Panc1 (cell line): Measurements from ENCODE around the gene TRIM15. TPM values are rescaled to one million over a fixed set of nuclear protein-coding genes. Genes with fewer than 3 reads are reported as not detected.

Experiments used
- ATAC-seq: fragments of 200-7000 bp; cut with Tn5 transposase; 2 replicates; pipeline ENCODE4 v1.9.1; 2020; ENCODE audit warnings: mild to moderate bottlenecking, moderate library complexity
- BruUV-seq: library from RNA; stranded (reverse); fragments of 400-500 nt; replicated peaks from 2 replicates; lab custom pipeline; 2021; lab: Mats Ljungman, UMichigan
- CTCF ChIA-PET: fragments of 300-600 bp; sonication (Branson Sonifier 250); formaldehyde crosslinking; loops from one replicate; lab custom pipeline; 2022; ENCODE audit warnings: antibody characterized with exemption; lab: Charles Lee
- POLR2A ChIA-PET: fragments of 300-600 bp; sonication (Branson Sonifier 250); formaldehyde crosslinking; loops from one replicate; lab custom pipeline; 2022; ENCODE audit warnings: antibody characterized with exemption; lab: Charles Lee
- DNase-seq: peaks from one replicate; pipeline ENCODE4 v3.0.0-alpha.2; 2010; ENCODE audit warnings: low read depth, low spot score
- H3K27ac ChIP-seq: 2 replicates; pipeline ENCODE4 v1.5.1; 2011; ENCODE audit warnings: mild to moderate bottlenecking, low read length, inconsistent platforms
- H3K27me3 ChIP-seq: fragments of 200-500 bp; sonication (Bioruptor generic); 2 replicates; pipeline ENCODE4 v1.6.0; 2014; ENCODE audit warnings: low read length, inconsistent platforms; ENCODE audit not compliant: control insufficient read depth, insufficient read depth
- H3K36me3 ChIP-seq: fragments of 200-500 bp; sonication (Bioruptor generic); 2 replicates; pipeline ENCODE4 v1.5.1; 2014; ENCODE audit warnings: inconsistent platforms, mild to moderate bottlenecking, low read length, moderate library complexity; ENCODE audit not compliant: control insufficient read depth, insufficient read depth
- H3K4me1 ChIP-seq: 2 replicates; pipeline ENCODE4 v1.5.1; 2011; ENCODE audit warnings: inconsistent platforms, mild to moderate bottlenecking, low read length, moderate library complexity; ENCODE audit not compliant: control insufficient read depth, insufficient read depth
- H3K4me3 ChIP-seq, 2 experiments: 2 replicates each; pipeline ENCODE4 v1.5.1; 2011 to 2012; ENCODE audit warnings: low read depth in 2 of 2, low read length in 2 of 2, mild to moderate bottlenecking in 2 of 2, inconsistent platforms in 1 of 2, moderate library complexity in 1 of 2
- H3K9me3 ChIP-seq: fragments of 200-500 bp; sonication (Bioruptor generic); 2 replicates; pipeline ENCODE4 v1.5.1; 2014; ENCODE audit warnings: low read depth, mild to moderate bottlenecking, inconsistent platforms, low read length, moderate library complexity; ENCODE audit not compliant: control insufficient read depth, insufficient read depth
- POLR2AphosphoS5 ChIP-seq: IDR thresholded peaks from 2 replicates; pipeline ENCODE4 v1.6.1; 2012; ENCODE audit warnings: mild to moderate bottlenecking, low read depth, low read length, moderate library complexity
- SIN3A ChIP-seq: IDR thresholded peaks from 2 replicates; pipeline ENCODE4 v1.6.1; 2012; ENCODE audit warnings: low read depth, mild to moderate bottlenecking, low read length, moderate library complexity, borderline replicate concordance; ENCODE audit not compliant: insufficient read depth
- TCF7L2 ChIP-seq: IDR thresholded peaks from 2 replicates; pipeline ENCODE4 v1.6.1; 2011; ENCODE audit warnings: mild to moderate bottlenecking, low read depth, low read length, inconsistent platforms
- in situ Hi-C: cut with HindIII; loops from 2 replicates; pipeline ENCODE4 v1.10.0; 2016; ENCODE audit warnings: low sequenced_read_pairs, low pct_unique_long_range_greater_than_20kb
- intact Hi-C: fragments of 100-400 bp; cut with micrococcal nuclease; formaldehyde crosslinking; loops from one replicate; pipeline ENCODE4 v1.10.0; 2022; ENCODE audit not compliant: unreplicated experiment
- total RNA-seq: library from RNA; stranded (reverse); gene quantifications from one replicate; pipeline ENCODE4 v1.2.1, GENCODE V29; 2021; ENCODE audit not compliant: unreplicated experiment
- TF ChIP-seq, protein P1 (sequence below), 2 experiments: IDR thresholded peaks; 2 replicates each; pipeline ENCODE4 v1.6.1; 2011 to 2012; ENCODE audit warnings: low read depth in 2 of 2, control low read depth in 1 of 2, low read length in 1 of 2, mild to moderate bottlenecking in 1 of 2, moderate library complexity in 1 of 2; ENCODE audit not compliant: insufficient read depth in 1 of 2
- TF ChIP-seq, protein P2 (sequence below): fragments of 450-650 bp; IDR thresholded peaks from 2 replicates; pipeline ENCODE4 v1.5.1; 2017; ENCODE audit warnings: mild to moderate bottlenecking

Gene TRIM15
- total RNA-seq, 1 experiment from 2014 or later, result 0.13 TPM

DNA sequence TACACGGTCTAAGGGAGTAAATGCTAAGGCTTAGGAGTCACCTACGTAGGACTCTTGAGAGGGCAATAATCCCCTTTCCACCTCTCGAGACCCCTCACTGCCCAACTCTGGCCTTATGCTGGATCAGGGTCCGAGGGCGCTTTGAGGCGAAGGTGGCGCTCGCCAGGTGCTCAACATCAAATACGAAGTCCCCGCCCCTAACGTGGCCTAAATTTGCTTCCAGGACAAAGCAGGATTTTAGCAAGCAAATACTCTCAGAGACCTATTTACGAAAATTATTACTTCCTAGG, 50.3 kb downstream of the TRIM15 start:
- intact Hi-C loops (no loop called here), in situ Hi-C loops (no loop called here)
- no TSS peak for BruUV-seq
- DNase-seq, result peak; percentile 32
- Histone ChIP-seq H3K27me3 (no peaks in the 10 kb centered on the region), H3K36me3 (no peaks in the 10 kb centered on the region; the same call in none of the 2 replicates), H3K4me1 (peaks cover 23% of the 10 kb centered on the region), H3K4me3 (peak overlapping the region; percentile 80 to 95), H3K9me3 (no peaks in the 10 kb centered on the region), H3K27ac (peak overlapping the region; percentile 98)
- POLR2A ChIA-PET, result interaction anchor here (1.7 kb wide), 1 partner anchor 112 kb away, joined by 7 read pairs; no protein-coding TSS in a partner anchor
- no peak for ATAC-seq
- CTCF ChIA-PET, result no interaction called here
- TF ChIP-seq TCF7L2 (no peak), POLR2AphosphoS5 (no peak)
- TF ChIP-seq, protein P1, sequence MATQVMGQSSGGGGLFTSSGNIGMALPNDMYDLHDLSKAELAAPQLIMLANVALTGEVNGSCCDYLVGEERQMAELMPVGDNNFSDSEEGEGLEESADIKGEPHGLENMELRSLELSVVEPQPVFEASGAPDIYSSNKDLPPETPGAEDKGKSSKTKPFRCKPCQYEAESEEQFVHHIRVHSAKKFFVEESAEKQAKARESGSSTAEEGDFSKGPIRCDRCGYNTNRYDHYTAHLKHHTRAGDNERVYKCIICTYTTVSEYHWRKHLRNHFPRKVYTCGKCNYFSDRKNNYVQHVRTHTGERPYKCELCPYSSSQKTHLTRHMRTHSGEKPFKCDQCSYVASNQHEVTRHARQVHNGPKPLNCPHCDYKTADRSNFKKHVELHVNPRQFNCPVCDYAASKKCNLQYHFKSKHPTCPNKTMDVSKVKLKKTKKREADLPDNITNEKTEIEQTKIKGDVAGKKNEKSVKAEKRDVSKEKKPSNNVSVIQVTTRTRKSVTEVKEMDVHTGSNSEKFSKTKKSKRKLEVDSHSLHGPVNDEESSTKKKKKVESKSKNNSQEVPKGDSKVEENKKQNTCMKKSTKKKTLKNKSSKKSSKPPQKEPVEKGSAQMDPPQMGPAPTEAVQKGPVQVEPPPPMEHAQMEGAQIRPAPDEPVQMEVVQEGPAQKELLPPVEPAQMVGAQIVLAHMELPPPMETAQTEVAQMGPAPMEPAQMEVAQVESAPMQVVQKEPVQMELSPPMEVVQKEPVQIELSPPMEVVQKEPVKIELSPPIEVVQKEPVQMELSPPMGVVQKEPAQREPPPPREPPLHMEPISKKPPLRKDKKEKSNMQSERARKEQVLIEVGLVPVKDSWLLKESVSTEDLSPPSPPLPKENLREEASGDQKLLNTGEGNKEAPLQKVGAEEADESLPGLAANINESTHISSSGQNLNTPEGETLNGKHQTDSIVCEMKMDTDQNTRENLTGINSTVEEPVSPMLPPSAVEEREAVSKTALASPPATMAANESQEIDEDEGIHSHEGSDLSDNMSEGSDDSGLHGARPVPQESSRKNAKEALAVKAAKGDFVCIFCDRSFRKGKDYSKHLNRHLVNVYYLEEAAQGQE (IDR thresholded peaks at IDR 0.05; ENCODE audit: insufficient read depth in 1 of 2, low read depth in 2 of 2, low read length in 1 of 2), result no peak

DNA sequence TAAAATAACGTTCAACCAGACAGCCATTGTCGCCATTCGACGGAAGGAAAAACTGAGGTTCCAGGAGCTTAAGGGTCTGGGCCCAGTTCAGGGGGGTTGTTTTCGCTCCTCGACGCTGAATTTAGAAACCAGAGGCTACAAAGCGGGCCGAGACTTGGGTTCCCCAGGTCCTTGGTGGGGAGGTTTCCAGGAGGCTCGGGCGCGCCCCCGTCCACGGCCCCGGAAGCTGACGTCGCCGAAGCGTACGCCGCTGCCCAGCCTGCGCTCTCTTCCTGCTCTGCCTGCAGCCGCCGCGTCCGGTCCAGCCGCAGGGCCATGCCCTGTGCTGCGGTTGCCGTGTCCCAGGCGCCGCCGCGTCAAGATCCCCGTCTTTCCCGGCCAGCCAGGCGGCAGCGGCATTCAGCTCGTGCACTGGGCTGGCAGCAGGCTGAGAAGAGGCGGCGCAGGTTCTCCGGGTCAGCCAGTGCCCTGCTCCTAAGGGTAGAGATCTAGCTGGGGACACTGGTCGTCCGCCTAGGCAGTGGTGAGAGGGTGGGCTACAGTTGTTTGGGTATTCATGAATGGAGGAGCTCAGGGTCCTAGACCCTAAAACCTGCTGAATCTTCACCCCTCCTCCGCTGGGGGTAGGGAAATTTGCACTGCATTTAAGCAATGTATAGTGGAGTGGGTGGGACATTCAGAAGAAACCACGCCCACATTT, 50.8 kb downstream of the TRIM15 start:
- H3K9me3 ChIP-seq, result no peaks in the 10 kb centered on the region
- H3K27me3 ChIP-seq, result no peaks in the 10 kb centered on the region
- CTCF ChIA-PET, result interaction anchor here (0.6 kb wide), 1 partner anchor 391 kb away, joined by 3 read pairs; no protein-coding TSS in a partner anchor
- ATAC-seq (peak; percentile 91), DNase-seq (peak; percentile 36)
- TSS peak; percentile 90 for BruUV-seq
- H3K4me3 ChIP-seq, result peak overlapping the region; percentile 80 to 95
- H3K36me3 ChIP-seq, result no peaks in the 10 kb centered on the region; the same call in none of the 2 replicates
- POLR2A ChIA-PET, result interaction anchor here (0.7 to 1.7 kb wide), 2 partner anchors 65 to 112 kb away, joined by 5 to 7 read pairs; no protein-coding TSS in a partner anchor
- peaks cover 23% of the 10 kb centered on the region for H3K4me1 ChIP-seq
- intact Hi-C loops, result no loop called here
- H3K27ac ChIP-seq, result peak overlapping the region; percentile 98
- in situ Hi-C loops, result no loop called here
- TF ChIP-seq, protein P2, sequence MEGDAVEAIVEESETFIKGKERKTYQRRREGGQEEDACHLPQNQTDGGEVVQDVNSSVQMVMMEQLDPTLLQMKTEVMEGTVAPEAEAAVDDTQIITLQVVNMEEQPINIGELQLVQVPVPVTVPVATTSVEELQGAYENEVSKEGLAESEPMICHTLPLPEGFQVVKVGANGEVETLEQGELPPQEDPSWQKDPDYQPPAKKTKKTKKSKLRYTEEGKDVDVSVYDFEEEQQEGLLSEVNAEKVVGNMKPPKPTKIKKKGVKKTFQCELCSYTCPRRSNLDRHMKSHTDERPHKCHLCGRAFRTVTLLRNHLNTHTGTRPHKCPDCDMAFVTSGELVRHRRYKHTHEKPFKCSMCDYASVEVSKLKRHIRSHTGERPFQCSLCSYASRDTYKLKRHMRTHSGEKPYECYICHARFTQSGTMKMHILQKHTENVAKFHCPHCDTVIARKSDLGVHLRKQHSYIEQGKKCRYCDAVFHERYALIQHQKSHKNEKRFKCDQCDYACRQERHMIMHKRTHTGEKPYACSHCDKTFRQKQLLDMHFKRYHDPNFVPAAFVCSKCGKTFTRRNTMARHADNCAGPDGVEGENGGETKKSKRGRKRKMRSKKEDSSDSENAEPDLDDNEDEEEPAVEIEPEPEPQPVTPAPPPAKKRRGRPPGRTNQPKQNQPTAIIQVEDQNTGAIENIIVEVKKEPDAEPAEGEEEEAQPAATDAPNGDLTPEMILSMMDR, result 0 out of 2 replicates have a peak, but pooled peaks have one; percentile 0
- TF ChIP-seq POLR2AphosphoS5, result peak; percentile 79
- TF ChIP-seq, protein P1 (IDR thresholded peaks at IDR 0.05; ENCODE audit: insufficient read depth in 1 of 2, low read depth in 2 of 2, low read length in 1 of 2), result 0 out of 4 replicates have a peak, but pooled peaks of 1 of the 2 experiments have one; percentile 47
- 0 out of 2 replicates have a peak, but pooled peaks have one; percentile 84 for TF ChIP-seq SIN3A
- no peak for TF ChIP-seq TCF7L2
